Calu3 (cell line): ENCODE data around the gene PACRG. TPM values are rescaled to one million over a fixed set of nuclear protein-coding genes. Genes with fewer than 3 reads are reported as not detected.

Experiments
- BruUV-seq: library from RNA; stranded (reverse); fragments of 400-500 nt; replicated peaks from 2 replicates; lab custom pipeline; 2021; lab: Mats Ljungman, UMichigan
- CTCF ChIA-PET: fragments of 300-600 bp; sonication (Branson Sonifier 250); formaldehyde crosslinking; loops from one replicate; lab custom pipeline; 2022; ENCODE audit warnings: antibody characterized with exemption; lab: Charles Lee
- DNase-seq: peaks from one replicate; pipeline ENCODE4 v3.0.0; 2022
- H3K27ac Mint-ChIP-seq: one replicate; pipeline ENCODE4 v1.8.0; 2022; ENCODE audit warnings: mixed read lengths; ENCODE audit not compliant: unreplicated experiment
- H3K27me3 Mint-ChIP-seq: one replicate; pipeline ENCODE4 v1.8.0; 2022; ENCODE audit warnings: mixed read lengths; ENCODE audit not compliant: unreplicated experiment
- H3K36me3 Mint-ChIP-seq: one replicate; pipeline ENCODE4 v1.8.0; 2022; ENCODE audit warnings: mild to moderate bottlenecking, moderate library complexity, mixed read lengths; ENCODE audit not compliant: insufficient read depth, unreplicated experiment
- H3K4me1 Mint-ChIP-seq: one replicate; pipeline ENCODE4 v1.8.0; 2022; ENCODE audit warnings: mild to moderate bottlenecking, low read depth, mixed read lengths; ENCODE audit not compliant: unreplicated experiment
- H3K4me3 Mint-ChIP-seq: one replicate; pipeline ENCODE4 v1.8.0; 2022; ENCODE audit warnings: mild to moderate bottlenecking, low read depth, moderate library complexity, mixed read lengths; ENCODE audit not compliant: unreplicated experiment
- H3K9me3 Mint-ChIP-seq: one replicate; pipeline ENCODE4 v1.8.0; 2022; ENCODE audit warnings: low read depth, mixed read lengths; ENCODE audit not compliant: unreplicated experiment
- CTCF ChIP-seq: fragments of 200-600 bp; IDR thresholded peaks from one replicate; pipeline ENCODE4 v1.8.0; 2022; ENCODE audit warnings: antibody characterized with exemption; ENCODE audit not compliant: unreplicated experiment
- intact Hi-C: fragments of 100-400 bp; cut with micrococcal nuclease; formaldehyde crosslinking; loops from one replicate; pipeline ENCODE4 v1.10.0; 2022; ENCODE audit not compliant: unreplicated experiment
- total RNA-seq: library from RNA; stranded (reverse); gene quantifications from 2 replicates; pipeline ENCODE4 v1.2.3, GENCODE V29; 2022

PACRG gene
- total RNA-seq, 1 experiment from 2014 or later, result 1.5 TPM

- BruUV-seq, result no TSS peak
- intact Hi-C loops, result no loop called here
- Mint-ChIP-seq H3K27ac (no peak overlapping the region), H3K4me1 (no peaks in the 10 kb centered on the region), H3K36me3 (no peaks in the 10 kb centered on the region), H3K9me3 (peaks cover 4% of the 10 kb centered on the region), H3K27me3 (no peaks in the 10 kb centered on the region), H3K4me3 (no peak overlapping the region)
- CTCF ChIA-PET, result no interaction called here
- DNase-seq, result no peak
- no peak for TF ChIP-seq CTCF
Measured at GRCh38 chr6:162962093-162962492, 234.3 kb downstream of the PACRG start.

- intact Hi-C loops, result no loop called here
- Mint-ChIP-seq H3K4me1 (no peaks in the 10 kb centered on the region), H3K36me3 (no peaks in the 10 kb centered on the region), H3K27me3 (no peaks in the 10 kb centered on the region), H3K4me3 (no peak overlapping the region), H3K27ac (no peak overlapping the region), H3K9me3 (peaks cover 4% of the 10 kb centered on the region)
- TF ChIP-seq CTCF, result no peak
- BruUV-seq, result no TSS peak
- CTCF ChIA-PET, result no interaction called here
- DNase-seq, result no peak
Measured at GRCh38 chr6:162963861-162964260, 236.1 kb downstream of the PACRG start.

GRCh38 chr6:162964488-162965140, 236.8 kb downstream of the PACRG start:
- intact Hi-C loops, result no loop called here
- no peak overlapping the region for H3K4me3 Mint-ChIP-seq
- no peak overlapping the region for H3K27ac Mint-ChIP-seq
- H3K4me1 Mint-ChIP-seq, result no peaks in the 10 kb centered on the region
- H3K27me3 Mint-ChIP-seq, result no peaks in the 10 kb centered on the region
- peaks cover 2% of the 10 kb centered on the region for H3K9me3 Mint-ChIP-seq
- no peak for DNase-seq
- BruUV-seq, result no TSS peak
- CTCF ChIA-PET, result interaction anchor here (1.2 kb wide), 1 partner anchor 13 kb away, joined by 3 read pairs; no protein-coding TSS in a partner anchor
- no peak for TF ChIP-seq CTCF
- H3K36me3 Mint-ChIP-seq, result no peaks in the 10 kb centered on the region

GRCh38 chr6:162965366-162965765, 237.6 kb downstream of the PACRG start:
- Mint-ChIP-seq H3K4me3 (no peak overlapping the region), H3K27ac (no peak overlapping the region), H3K36me3 (no peaks in the 10 kb centered on the region), H3K4me1 (no peaks in the 10 kb centered on the region), H3K9me3 (peaks cover under 1% of the 10 kb centered on the region), H3K27me3 (no peaks in the 10 kb centered on the region)
- DNase-seq, result no peak
- TF ChIP-seq CTCF, result no peak
- CTCF ChIA-PET, result interaction anchor here (1.2 kb wide), 1 partner anchor 13 kb away, joined by 3 read pairs; no protein-coding TSS in a partner anchor
- intact Hi-C loops, result no loop called here
- BruUV-seq, result no TSS peak
